Non-pigmented ciliary epithelial cell (primary cell): ENCODE measurements around the gene COMMD6.

Source experiments
- DNase-seq: peaks from one replicate; pipeline ENCODE4 v3.0.0-alpha.2; 2010; ENCODE audit warnings: low read depth

The COMMD6 gene

GRCh38 chr13:75521956-75522355, 15.7 kb downstream of the COMMD6 start:
- no peak for DNase-seq

GRCh38 chr13:75518439-75519088, 19.1 kb downstream of the COMMD6 start:
- DNase-seq: no peak

DNA sequence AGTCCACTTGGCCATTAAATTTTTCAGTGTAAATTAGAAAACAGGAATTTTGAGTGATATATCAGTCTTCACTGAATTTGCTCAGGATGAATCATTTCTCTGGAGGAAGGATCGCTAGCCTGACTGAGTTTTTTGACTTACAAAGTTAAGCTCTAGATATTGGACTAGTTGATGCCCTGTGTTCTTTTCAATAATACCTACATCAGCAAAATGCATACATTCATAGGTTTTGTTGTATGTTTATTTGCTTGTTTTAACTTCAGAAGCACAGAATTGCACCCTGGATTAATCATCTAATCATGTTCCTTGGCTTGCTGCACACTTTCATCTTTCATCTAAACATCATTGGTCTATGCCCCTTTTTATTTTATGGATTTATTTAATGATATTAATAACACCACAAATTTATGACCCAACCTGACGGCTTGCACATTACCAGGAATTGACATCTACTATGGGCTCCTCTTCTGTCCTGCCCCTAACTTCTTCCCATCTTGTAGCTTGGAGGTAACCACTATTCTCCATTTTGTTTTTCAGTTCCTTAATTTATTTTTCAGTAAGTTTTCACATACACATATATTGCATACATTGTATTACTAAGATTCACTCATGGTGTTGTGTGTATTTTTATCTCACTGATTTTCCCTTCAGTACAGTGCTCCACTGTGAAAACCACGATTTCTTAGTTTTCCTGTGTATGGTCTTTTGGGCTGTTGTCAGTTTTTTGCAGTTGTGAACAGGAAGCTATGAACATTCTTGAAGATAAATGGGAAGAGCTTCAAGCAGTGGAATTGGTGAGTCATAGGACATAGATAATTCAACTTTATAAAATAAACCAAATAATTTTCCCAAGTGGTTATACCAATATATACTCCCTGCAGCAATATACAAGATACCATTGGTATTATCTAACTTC, 23.3 kb downstream of the COMMD6 start:
- DNase-seq: no peak

DNA sequence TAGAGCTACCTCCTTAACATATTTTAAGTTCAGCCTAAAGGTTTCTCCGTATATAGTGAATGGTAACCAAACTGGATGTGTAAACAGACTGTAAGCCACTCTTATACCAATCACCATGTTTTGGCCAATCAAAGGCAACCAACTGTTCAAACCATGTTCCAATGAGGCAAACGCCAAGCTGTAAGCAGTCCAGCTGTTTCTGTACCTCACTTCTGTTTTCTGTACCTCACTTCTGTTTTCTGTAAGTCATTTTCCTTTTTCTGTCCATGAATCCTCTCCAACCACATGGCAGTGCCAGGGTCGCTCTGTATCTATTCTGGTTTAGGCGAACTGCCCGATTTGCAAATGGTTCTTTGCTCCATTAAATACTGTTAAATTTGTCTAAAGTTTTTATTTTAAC, 24.4 kb downstream of the COMMD6 start:
- no peak for DNase-seq

GRCh38 chr13:75512253-75512652, 25.4 kb downstream of the COMMD6 start:
- DNase-seq: no peak

DNA sequence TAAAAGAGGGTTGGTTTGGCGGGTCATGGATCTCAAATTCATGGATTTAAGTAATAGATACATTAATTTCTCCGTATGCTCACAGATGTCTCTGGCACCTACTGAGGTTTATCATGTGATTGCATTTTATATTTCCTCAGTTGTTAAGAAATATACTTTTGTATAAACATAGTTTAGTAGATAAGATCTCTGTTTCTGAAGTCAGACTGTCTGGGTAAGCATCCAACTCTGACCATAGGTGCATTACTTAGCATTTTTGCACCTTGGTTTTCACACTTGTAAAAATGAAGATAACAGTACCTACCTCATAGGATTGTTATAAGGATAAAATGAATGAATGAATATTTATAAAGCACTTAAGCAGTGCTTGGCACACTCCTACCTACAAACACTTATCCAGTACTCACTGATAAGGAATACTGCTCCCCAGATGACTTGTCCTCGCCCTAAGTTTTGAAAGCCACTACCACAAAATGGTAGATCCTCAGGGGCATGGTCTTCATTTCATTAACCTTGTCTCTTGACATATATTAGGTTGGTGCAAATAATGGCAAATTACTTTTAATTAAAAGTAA, 26.5 kb downstream of the COMMD6 start:
- no peak for DNase-seq

GRCh38 chr13:75508002-75508548, 29.6 kb downstream of the COMMD6 start:
- no peak for DNase-seq

GRCh38 chr13:75507027-75508001, 30.3 kb downstream of the COMMD6 start:
- no peak for DNase-seq

- DNase-seq: no peak
Observed at GRCh38 chr13:75506018-75506417, 31.6 kb downstream of the COMMD6 start.

GRCh38 chr13:75505327-75505726, 32.3 kb downstream of the COMMD6 start:
- no peak for DNase-seq

GRCh38 chr13:75495938-75496337, 41.7 kb downstream of the COMMD6 start:
- peak; percentile 66 for DNase-seq

- DNase-seq: no peak
Observed at GRCh38 chr13:75494491-75494890, 43.1 kb downstream of the COMMD6 start.

- DNase-seq: no peak
Observed at GRCh38 chr13:75493156-75493555, 44.5 kb downstream of the COMMD6 start.

- DNase-seq: no peak
Observed at GRCh38 chr13:75492389-75492788, 45.3 kb downstream of the COMMD6 start.

DNA sequence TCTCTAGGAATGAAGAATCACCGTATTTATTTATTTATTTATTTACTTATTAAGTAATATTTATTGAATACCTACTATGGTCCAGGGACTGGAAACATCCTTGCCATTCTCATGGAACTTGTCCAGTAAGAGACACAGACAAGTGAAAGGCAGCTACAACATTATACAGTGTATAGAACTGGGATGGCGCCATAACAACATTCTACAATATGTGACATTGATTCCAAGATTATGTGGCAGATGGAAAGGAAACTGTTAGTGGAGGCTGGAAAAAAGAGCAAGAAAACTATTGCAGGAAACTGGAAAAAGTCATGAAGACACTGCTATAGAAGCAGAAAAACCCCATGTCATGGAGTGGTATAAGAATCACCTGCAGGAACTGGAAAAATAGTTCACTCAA, 46.3 kb downstream of the COMMD6 start:
- no peak for DNase-seq

DNA sequence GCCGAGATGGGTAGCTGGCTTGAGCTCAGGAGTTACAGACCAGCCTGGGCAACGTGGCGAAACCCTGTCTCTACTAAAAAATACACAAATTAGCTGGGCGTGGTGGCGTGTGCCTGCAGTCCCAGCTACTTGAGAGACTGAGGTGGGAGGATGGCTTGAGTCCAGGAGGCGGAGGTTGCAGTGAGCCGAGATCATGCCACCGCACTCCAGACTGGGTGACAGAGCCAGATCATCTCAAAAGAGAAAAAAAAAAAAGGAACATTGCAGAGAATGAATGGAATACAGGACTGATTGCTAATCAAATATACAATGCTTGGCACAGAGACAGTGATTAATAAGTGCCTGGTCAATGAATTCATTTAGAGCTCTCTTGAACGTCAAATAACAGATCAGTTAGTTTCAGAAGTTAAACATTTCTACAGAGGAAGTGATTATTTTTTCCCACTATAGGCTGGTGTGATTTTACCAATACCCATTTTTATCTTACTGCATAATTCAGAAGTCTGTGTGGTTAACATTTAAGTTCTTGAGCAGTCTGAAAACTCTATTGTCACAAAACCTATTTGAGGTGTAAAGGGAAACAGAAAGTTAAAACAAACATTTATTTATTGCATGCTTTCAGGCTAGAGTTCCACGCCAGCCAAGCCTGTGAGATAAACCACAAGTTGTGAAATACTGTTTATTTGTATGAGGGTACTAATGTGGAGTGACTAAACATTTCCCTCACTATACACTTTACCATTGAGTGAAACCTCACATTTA, 48.0 kb downstream of the COMMD6 start:
- DNase-seq: no peak

GRCh38 chr13:75486146-75487062, 51.2 kb downstream of the COMMD6 start:
- DNase-seq: no peak

- peak; percentile 70 for DNase-seq
Observed at GRCh38 chr13:75485286-75486062, 52.2 kb downstream of the COMMD6 start.

GRCh38 chr13:75482820-75483079, 54.9 kb downstream of the COMMD6 start:
- no peak for DNase-seq
